Iris pigment epithelial cell (primary cell): ENCODE data around the gene PHAX.
"Not testable (repeated sequence)": the region's sequence is repeated elsewhere in the genome, so short reads cannot be mapped to it uniquely, and the experiment has no call there.

Experiments used
- DNase-seq: peaks from one replicate; pipeline ENCODE4 v3.0.0-alpha.2; 2011; ENCODE audit warnings: low read depth

PHAX gene

DNA sequence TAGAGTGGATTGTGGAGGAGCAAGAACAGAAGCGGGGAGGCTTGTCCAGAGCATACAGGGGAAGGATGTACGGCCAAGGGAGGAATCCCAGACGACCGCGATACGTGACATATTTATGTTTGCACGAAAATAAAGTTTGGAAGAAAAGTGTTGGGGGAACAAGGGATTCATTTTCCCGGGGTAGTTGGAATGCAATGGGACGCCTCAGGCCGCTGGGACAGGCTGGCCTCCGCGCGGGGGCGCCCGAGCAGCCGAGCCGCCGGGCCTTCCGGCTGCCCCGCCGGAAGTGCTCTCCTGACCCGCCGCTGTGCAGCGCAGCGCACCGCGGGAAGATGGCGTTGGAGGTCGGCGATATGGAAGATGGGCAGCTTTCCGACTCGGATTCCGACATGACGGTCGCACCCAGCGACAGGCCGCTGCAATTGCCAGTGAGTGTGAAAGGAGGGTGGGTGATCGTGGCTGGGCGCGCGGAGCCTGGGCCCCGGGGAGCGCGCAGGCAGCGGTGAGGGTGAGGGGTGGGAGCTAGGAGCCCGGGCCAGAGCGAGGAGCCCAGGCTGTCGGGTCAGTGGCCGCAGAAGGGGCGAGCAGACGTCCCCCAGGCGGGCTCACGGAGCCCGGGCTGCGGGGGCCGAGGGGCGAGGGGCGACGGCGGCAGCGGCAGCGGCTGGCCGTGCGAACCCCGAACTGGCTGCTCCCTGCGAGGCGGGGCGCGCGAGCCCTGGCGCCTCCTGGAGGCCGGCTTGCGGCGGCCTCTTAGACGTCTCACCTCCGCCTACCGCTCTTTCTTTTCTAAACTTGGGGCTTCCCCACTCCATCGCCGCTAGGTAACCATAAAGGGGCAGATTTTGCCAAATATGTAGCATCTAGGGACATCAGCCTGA is at the start of gene PHAX:
Gene PHAX, plus strand, starts transcription at position 317 of the 881 bp plus-strand sequence. Its CDS starts 16 bp downstream, at position 333.
- DNase-seq, result peak; percentile 86

DNA sequence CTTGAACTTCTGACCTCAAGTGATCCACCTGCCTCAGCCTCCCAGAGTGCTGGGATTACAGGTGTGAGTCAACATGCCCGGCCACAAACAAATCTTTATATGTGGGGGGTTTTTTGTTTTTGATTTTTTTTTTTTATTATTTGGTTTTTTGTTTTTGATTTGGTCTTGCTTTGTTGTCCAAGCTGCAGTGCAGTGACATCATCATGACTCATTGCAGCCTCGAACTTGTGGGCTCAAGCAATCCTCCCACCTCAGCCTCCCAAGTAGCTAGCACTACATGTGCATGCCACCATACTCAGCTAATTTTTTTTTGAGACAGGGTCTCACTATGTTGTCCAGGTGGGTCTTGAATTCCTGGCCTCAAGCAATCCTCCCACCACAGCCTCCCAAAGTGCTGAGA is 48.1 kb upstream of the PHAX start:
- no peak for DNase-seq

DNA sequence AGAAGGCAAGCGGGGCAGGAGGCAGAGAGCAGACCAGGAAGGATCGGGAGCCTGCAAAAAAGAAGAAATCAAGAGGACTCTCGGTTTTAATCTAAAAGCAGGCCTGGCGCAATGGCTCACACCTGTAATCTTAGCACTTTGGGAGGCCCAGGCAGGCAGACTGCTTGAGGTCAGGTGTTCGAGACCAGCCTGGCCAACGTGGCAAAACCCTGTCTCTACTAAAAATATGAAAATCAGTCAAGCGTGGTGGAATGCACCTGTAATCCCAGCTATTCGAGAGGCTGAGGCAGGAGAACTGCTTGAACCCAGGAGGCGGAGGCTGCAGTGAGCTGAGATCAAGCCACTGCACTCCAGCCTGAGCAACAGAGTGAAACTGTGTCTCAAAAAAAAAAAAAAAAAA is 45.6 kb upstream of the PHAX start:
- not testable (repeated sequence) for DNase-seq

DNA sequence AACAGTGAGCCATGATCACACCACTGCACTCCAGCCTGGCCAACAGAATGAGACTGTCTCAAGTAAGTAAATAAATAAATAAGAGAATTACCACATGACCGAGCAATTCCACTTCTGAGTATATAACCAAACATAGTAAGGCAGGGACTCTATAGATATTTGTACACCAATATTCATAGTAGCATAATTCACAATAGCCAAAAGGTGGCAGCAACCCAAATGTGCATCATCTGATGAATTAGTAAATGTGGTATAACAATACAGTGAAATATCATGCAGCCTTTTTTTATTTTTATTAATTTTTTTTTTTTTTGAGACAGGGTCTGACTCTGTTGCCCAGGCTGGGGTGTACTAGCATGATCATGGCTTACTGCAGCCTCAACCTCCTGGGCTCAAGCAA is 38.8 kb upstream of the PHAX start:
- DNase-seq, result peak; percentile 14

DNA sequence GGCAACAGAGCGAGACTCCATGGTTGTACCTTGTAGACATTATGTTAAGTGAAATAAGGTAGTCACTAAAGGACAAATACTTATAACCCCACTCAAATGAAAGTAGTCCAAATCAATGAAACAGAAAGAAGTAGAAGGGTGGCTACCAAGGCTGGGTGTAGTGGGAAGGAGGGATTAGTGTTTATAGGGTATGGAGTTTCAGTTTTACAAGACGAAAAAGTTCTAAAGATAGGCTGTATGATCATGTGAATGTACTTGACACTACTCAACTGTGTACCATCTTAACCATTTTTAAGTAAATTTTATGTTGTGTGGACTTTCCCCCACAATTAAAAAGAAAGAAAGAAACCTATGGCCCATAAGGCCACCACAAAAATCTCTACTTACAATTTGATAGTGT is 37.9 kb upstream of the PHAX start:
- DNase-seq, result no peak

DNA sequence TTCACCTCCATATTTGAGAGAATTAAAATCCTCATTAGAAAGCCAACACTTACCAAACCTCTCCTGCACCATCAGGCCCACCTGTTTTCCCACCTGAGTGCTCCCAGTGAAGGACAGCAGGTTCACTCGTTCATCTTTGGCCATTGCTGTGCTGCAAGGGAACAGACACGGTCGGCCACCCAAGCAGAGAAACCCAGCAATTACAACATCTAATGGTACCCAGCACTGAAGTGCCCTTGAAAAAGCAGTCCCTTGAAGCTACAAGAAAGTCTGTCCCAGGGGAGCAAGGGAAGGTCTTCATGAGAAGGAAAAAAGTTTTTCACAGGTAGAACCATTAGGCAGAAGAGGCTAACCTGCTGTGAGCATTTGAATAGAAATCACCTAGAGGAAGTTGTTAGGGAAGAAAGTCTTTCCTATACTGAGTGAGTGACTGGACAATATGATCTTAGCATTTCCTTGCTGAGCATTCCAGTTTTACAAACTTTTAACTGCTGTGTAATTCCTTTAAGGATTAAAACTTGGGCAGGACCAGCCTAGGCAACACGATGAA is 32.5 kb upstream of the PHAX start:
- DNase-seq, result no peak

DNA sequence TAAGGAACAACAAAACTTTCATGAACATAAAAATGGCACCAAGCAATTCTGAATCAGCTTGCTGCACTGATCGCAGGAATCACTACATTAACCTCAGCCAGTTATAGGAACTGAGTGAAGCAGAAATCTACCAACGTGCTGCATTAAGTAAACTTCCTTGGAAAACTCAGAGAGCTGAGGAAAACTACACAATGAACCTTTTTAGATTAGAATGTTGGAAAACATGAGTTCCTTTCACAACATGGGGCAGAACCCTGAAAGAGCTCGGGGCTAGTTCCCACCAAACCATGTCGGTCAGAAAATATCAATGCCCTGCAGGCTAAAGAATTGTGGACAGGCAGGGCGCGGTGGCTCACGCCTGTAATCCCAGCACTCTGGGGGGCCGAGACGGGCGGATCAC is 25.1 kb upstream of the PHAX start:
- DNase-seq, result no peak

GRCh38 chr5:126576974-126577373 is 23.8 kb upstream of the PHAX start:
- no peak for DNase-seq

- DNase-seq, result no peak
Measured at GRCh38 chr5:126577415-126577814, 23.3 kb upstream of the PHAX start.

GRCh38 chr5:126579716-126580115 is 21.0 kb upstream of the PHAX start:
- no peak for DNase-seq

GRCh38 chr5:126583761-126584160 is 17.0 kb upstream of the PHAX start:
- DNase-seq, result no peak

DNA sequence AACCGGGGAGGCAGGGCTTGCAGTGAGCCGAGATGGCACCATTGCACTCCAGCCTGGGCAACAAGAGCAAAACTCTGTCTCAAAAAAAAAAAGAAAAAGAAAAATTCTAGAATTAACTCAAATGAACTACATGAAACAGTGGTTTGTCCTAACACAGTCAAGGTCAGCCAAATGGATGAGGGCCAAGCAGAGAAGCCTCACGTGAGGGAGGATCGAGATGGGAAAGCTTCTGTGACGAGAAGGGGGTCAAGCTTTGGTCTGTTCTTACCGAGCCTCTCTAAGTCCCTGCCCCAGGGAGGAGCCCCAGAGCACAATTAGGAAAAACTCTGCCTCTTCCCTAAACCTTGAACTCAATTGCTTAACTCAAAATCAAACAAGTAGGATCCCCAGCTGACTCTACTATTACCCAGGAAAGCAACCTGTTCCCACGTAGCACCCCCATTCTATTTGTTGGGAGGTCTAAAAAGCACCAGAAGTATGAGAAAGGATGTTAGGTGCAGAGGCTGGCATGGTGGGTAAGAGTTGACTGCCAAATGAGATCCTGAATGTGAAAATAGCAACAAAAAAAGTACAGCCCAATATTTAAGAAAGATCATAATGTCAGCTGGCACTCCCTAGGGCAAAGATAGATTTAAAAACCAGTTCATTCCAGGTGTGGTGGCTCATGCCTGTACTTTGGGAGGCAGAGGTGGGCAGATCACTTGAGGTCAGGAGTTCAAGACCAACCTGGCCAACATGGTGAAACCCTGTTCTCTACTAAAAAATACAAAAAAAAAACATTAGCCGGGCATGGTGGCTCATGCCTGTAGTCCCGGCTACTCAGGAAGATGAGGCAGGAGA is 13.0 kb upstream of the PHAX start:
- no peak for DNase-seq

- DNase-seq, result no peak
Measured at GRCh38 chr5:126589536-126590297, 11.0 kb upstream of the PHAX start.

GRCh38 chr5:126591549-126591948 is 9.2 kb upstream of the PHAX start:
- no peak for DNase-seq

- peak; percentile 80 for DNase-seq
Measured at GRCh38 chr5:126594748-126595485, 5.8 kb upstream of the PHAX start, which contains the start of gene ALDH7A1. Gene ALDH7A1, minus strand, starts transcription at chr5:126595219. Its CDS starts 21 bp downstream, at chr5:126595198.

DNA sequence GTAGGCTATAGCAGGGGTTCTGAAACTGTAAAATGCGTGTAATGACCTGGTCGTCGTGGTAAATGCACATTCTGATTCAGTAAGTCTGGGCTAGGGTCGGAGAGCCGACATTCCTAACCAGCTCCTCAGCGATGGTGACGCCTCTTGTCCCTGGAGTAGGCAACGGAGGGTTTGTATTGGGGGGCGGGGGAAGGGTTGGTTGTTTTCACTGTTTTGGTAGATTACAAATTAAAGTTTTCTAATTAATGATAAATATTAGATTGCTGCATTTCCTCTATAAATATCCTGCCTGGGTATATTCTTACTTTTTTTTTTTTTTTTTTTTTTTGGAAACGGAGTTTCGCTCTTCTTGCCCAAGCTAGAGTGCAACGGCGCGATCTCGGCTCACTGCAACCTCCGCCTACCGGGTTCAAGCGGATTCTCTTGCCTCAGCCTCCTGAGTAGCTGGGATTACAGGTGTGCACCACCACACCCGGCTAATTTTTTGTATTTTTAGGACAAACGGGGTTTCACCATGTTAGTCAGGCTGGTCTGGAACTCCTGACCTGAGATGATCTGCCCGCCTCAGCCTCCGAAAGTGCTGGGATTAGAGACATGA is 5.2 kb upstream of the PHAX start:
- no peak for DNase-seq

DNA sequence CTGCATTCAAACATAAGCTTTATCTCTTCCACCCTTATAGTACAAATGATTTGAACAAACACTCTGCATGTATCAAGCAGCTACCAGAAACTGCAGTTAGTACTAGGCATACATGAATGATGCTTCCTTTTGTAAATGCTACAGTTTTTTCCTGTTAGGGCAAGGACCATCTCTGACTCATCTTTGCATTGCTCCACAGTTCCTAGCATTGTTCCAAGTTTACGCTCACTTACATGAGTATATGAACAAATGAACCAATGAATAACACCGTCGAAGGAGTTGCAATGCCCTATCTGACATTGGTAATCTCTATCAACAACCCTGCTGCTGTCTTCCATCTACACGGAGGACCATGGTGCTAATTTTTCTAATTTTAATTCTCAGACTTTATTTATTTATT is 3.6 kb upstream of the PHAX start:
- peak; percentile 96 for DNase-seq

- no peak for DNase-seq
Measured at GRCh38 chr5:126599499-126599898, 1.2 kb upstream of the PHAX start.

- not testable (repeated sequence) for DNase-seq
Measured at GRCh38 chr5:126599971-126600630, 646 bp upstream of the PHAX start.

DNA sequence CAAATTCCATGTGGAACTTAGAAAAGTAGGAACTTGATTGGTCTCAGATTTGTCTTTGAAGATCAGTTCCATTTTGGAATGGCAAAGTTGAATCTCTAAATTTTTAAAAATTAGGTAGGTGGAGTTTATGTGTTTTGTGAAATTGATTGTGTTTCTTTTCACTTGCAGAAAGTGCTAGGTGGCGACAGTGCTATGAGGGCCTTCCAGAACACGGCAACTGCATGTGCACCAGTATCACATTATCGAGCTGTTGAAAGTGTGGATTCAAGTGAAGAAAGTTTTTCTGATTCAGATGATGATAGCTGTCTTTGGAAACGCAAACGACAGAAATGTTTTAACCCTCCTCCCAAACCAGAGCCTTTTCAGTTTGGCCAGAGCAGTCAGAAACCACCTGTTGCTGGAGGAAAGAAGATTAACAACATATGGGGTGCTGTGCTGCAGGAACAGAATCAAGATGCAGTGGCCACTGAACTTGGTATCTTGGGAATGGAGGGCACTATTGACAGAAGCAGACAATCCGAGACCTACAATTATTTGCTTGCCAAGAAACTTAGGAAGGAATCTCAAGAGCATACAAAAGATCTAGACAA is 2.8 kb downstream of the PHAX start:
- no peak for DNase-seq
